Measurements from ENCODE around the gene STX4. TPM values are rescaled to one million over a fixed set of nuclear protein-coding genes. Genes with fewer than 3 reads are reported as not detected.

STX4 gene
- total RNA-seq, 1 experiment from 2014 or later, result 65.2 TPM

GRCh38 chr16:30996324-30996984 is 36.9 kb upstream of the STX4 start:
- Histone ChIP-seq H3K27ac (ENCODE audit: low read length) (peak overlapping the region; percentile 95), H3K9me3 (ENCODE audit: control insufficient read depth, insufficient read depth, low read depth, low read length) (no peaks in the 10 kb centered on the region), H3K27me3 (ENCODE audit: control insufficient read depth, insufficient read depth, low read length) (no peaks in the 10 kb centered on the region), H3K36me3 (ENCODE audit: control insufficient read depth, insufficient read depth, low read length) (no peaks in the 10 kb centered on the region), H3K4me1 (ENCODE audit: control insufficient read depth, insufficient read depth, low read length) (peaks cover 33% of the 10 kb centered on the region), H3K4me3 (ENCODE audit: low read depth in 2 of 2, low read length in 2 of 2) (peak overlapping the region; percentile 54 to 79)
- in situ Hi-C loops (cut with HindIII; ENCODE audit: low pct_unique_long_range_greater_than_20kb, low sequenced_read_pairs) (no loop called here), intact Hi-C loops (cut with micrococcal nuclease; ENCODE audit: unreplicated experiment) (loop anchor here (10.0 kb wide), 1 partner anchor 448 kb away; the partner anchor contains the start of gene ZNF843)
- TF ChIP-seq SIN3A (IDR thresholded peaks at IDR 0.05; ENCODE audit: borderline replicate concordance, insufficient read depth, low read depth, low read length), result no peak
- TF ChIP-seq TCF7L2 (IDR thresholded peaks at IDR 0.05; ENCODE audit: low read depth, low read length), result no peak
- no peak for TF ChIP-seq REST (IDR thresholded peaks at IDR 0.05; ENCODE audit: insufficient read depth in 1 of 2, low read depth in 2 of 2, low read length in 1 of 2)
- no peak; the same call in 1 of the 2 replicates for TF ChIP-seq POLR2AphosphoS5 (IDR thresholded peaks at IDR 0.05; ENCODE audit: low read depth, low read length)
- no peak for TF ChIP-seq CTCF (IDR thresholded peaks at IDR 0.05)
- POLR2A ChIA-PET, result interaction anchor here (0.6 to 0.9 kb wide), 3 partner anchors 47 to 112 kb away, joined by 4 to 9 read pairs (median 4); partner anchors contain the start of genes BCKDK and ORAI3
- CTCF ChIA-PET, result interaction anchor here (0.8 to 1.1 kb wide), 2 partner anchors 94 to 143 kb away, joined by 3 to 4 read pairs; no protein-coding TSS in a partner anchor
- DNase-seq (ENCODE audit: low read depth, low spot score) (peak; percentile 42), ATAC-seq (peak; percentile 15)
- TSS peak; percentile 91 for BruUV-seq (replicated peaks)

- Histone ChIP-seq H3K36me3 (ENCODE audit: control insufficient read depth, insufficient read depth, low read length) (no peaks in the 10 kb centered on the region), H3K27me3 (ENCODE audit: control insufficient read depth, insufficient read depth, low read length) (no peaks in the 10 kb centered on the region), H3K9me3 (ENCODE audit: control insufficient read depth, insufficient read depth, low read depth, low read length) (no peaks in the 10 kb centered on the region), H3K27ac (ENCODE audit: low read length) (peak overlapping the region; percentile 95), H3K4me3 (ENCODE audit: low read depth in 2 of 2, low read length in 2 of 2) (peak overlapping the region; percentile 54 to 79), H3K4me1 (ENCODE audit: control insufficient read depth, insufficient read depth, low read length) (peaks cover 33% of the 10 kb centered on the region)
- DNase-seq (ENCODE audit: low read depth, low spot score) (peak; percentile 82), ATAC-seq (peak; percentile 90)
- TF ChIP-seq POLR2AphosphoS5 (IDR thresholded peaks at IDR 0.05; ENCODE audit: low read depth, low read length) (peak; percentile 65), REST (IDR thresholded peaks at IDR 0.05; ENCODE audit: insufficient read depth in 1 of 2, low read depth in 2 of 2, low read length in 1 of 2) (no peak)
- no TSS peak for BruUV-seq (replicated peaks)
- in situ Hi-C loops (cut with HindIII; ENCODE audit: low pct_unique_long_range_greater_than_20kb, low sequenced_read_pairs) (no loop called here), intact Hi-C loops (cut with micrococcal nuclease; ENCODE audit: unreplicated experiment) (loop anchor here (10.0 kb wide), 1 partner anchor 448 kb away; the partner anchor contains the start of gene ZNF843)
- ChIA-PET CTCF (interaction anchor here (0.8 to 1.1 kb wide), 2 partner anchors 93 to 142 kb away, joined by 3 to 4 read pairs; no protein-coding TSS in a partner anchor), POLR2A (interaction anchor here (0.6 to 0.9 kb wide), 5 partner anchors 34 to 458 kb away, joined by 3 to 7 read pairs (median 4); partner anchors contain the start of gene BCKDK)
These were observed 36.2 kb upstream of the STX4 start for GRCh38 chr16:30996985-30997724.

Data from Panc1 (cell line).